Smooth muscle cell (in vitro differentiated cells): ENCODE data around the gene STAT1. TPM values are rescaled to one million over a fixed set of nuclear protein-coding genes. Genes with fewer than 3 reads are reported as not detected.

Experiments used
- DNase-seq: peaks from one replicate; lab custom pipeline; 2025; ENCODE audit not compliant: unreplicated experiment; lab: John Stamatoyannopoulos, UW
- H2AFZ ChIP-seq: fragments of 200-600 bp; sonication (generic); 2 replicates; pipeline ENCODE4 v1.6.0; 2016; ENCODE audit warnings: antibody characterized with exemption, low read depth, mild to moderate bottlenecking
- H3F3A ChIP-seq: fragments of 200-600 bp; sonication (generic); 2 replicates; pipeline ENCODE4 v1.6.0; 2017; ENCODE audit warnings: antibody characterized with exemption, low read depth
- H3K27ac ChIP-seq: fragments of 200-600 bp; sonication (generic); 2 replicates; pipeline ENCODE4 v1.5.1; 2016; ENCODE audit warnings: low read depth, mild to moderate bottlenecking
- H3K27me3 ChIP-seq: fragments of 200-600 bp; sonication (generic); 2 replicates; pipeline ENCODE4 v1.6.1; 2016; ENCODE audit warnings: low read depth, mild to moderate bottlenecking
- H3K36me3 ChIP-seq: fragments of 200-600 bp; sonication (generic); 2 replicates; pipeline ENCODE4 v1.5.1; 2016; ENCODE audit warnings: low read depth
- H3K4me1 ChIP-seq: fragments of 200-600 bp; sonication (generic); 2 replicates; pipeline ENCODE4 v1.5.1; 2016; ENCODE audit warnings: low read depth
- H3K4me2 ChIP-seq: fragments of 200-600 bp; sonication (generic); 2 replicates; pipeline ENCODE4 v1.6.0; 2016; ENCODE audit warnings: mild to moderate bottlenecking
- H3K4me3 ChIP-seq: fragments of 200-600 bp; sonication (generic); 2 replicates; pipeline ENCODE4 v1.5.1; 2016; ENCODE audit warnings: mild to moderate bottlenecking
- H3K79me2 ChIP-seq: fragments of 200-600 bp; sonication (generic); 2 replicates; pipeline ENCODE4 v1.6.0; 2016; ENCODE audit warnings: low read depth, mild to moderate bottlenecking
- H3K9ac ChIP-seq: fragments of 200-600 bp; sonication (generic); 2 replicates; pipeline ENCODE4 v1.6.0; 2016; ENCODE audit warnings: low read depth
- H3K9me3 ChIP-seq: fragments of 200-600 bp; sonication (generic); replicated peaks from 2 replicates; pipeline ENCODE4 v1.5.1; 2016; ENCODE audit warnings: low read depth
- H4K20me1 ChIP-seq: fragments of 200-600 bp; sonication (generic); 2 replicates; pipeline ENCODE4 v1.6.0; 2016; ENCODE audit warnings: low read depth
- CTCF ChIP-seq: fragments of 200-600 bp; sonication (generic); IDR thresholded peaks from 2 replicates; pipeline ENCODE4 v1.5.1; 2017; ENCODE audit warnings: borderline replicate concordance, mild to moderate bottlenecking, antibody characterized with exemption; ENCODE audit not compliant: insufficient read depth, poor library complexity, severe bottlenecking
- WGBS: methylation state at CpG from one replicate; pipeline ENCODE4 v1.1.7; 2016; ENCODE audit warnings: low lambda C conversion rate; 5-methylcytosine and 5-hydroxymethylcytosine counted together
- polyA plus RNA-seq: library from polyadenylated mRNA; unstranded; fragments of >200 nt; fragmentation: Nextera tagmentation; extraction: Ambion mirVana; gene quantifications from 2 replicates; pipeline ENCODE4 v1.2.1, GENCODE V29; 2016
- total RNA-seq: library from RNA; depleted of rRNA; stranded (reverse); fragments of >200 nt; gene quantifications from 2 replicates; pipeline ENCODE4 v1.2.3, GENCODE V29; 2014

STAT1 gene
- total and polyA plus RNA-seq, 2 experiments from 2014 or later: 30.5 to 66.5 TPM

GRCh38 chr2:191026377-191026776, 12.4 kb upstream of the STAT1 start:
- Histone ChIP-seq H3K4me2 (no peak overlapping the region), H3K9ac (no peak overlapping the region), H3K4me1 (no peaks in the 10 kb centered on the region), H3K4me3 (no peak overlapping the region), H4K20me1 (no peaks in the 10 kb centered on the region), H3K36me3 (no peaks in the 10 kb centered on the region), H3K9me3 (no peaks in the 10 kb centered on the region), H3K27me3 (no peaks in the 10 kb centered on the region), H2AFZ (no peak overlapping the region), H3K79me2 (no peaks in the 10 kb centered on the region), H3K27ac (no peak overlapping the region), H3F3A (no peaks in the 10 kb centered on the region)
- DNase-seq: no peak
- TF ChIP-seq CTCF: no peak
- WGBS: 26% methylated on average over 2 of the region's 2 CpGs

GRCh38 chr2:191025135-191025534, 11.2 kb upstream of the STAT1 start:
- no peak for DNase-seq
- H3K4me2 ChIP-seq: no peak overlapping the region
- no peaks in the 10 kb centered on the region for H3K79me2 ChIP-seq
- H3K4me3 ChIP-seq: no peak overlapping the region
- no peak for TF ChIP-seq CTCF
- H3K9ac ChIP-seq: no peak overlapping the region
- no peaks in the 10 kb centered on the region for H3K36me3 ChIP-seq
- H4K20me1 ChIP-seq: no peaks in the 10 kb centered on the region
- peaks cover 7% of the 10 kb centered on the region for H3K4me1 ChIP-seq
- no peaks in the 10 kb centered on the region for H3K27me3 ChIP-seq
- H3F3A ChIP-seq: no peaks in the 10 kb centered on the region
- H3K27ac ChIP-seq: no peak overlapping the region
- no peak overlapping the region for H2AFZ ChIP-seq
- H3K9me3 ChIP-seq: no peaks in the 10 kb centered on the region
- 88% methylated on average over 1 of the region's 1 CpG for WGBS

- Histone ChIP-seq H3F3A (no peaks in the 10 kb centered on the region), H3K27me3 (no peaks in the 10 kb centered on the region), H3K36me3 (no peaks in the 10 kb centered on the region), H3K9ac (no peak overlapping the region), H3K4me3 (no peak overlapping the region), H3K79me2 (no peaks in the 10 kb centered on the region), H3K4me1 (peaks cover 11% of the 10 kb centered on the region), H3K27ac (no peak overlapping the region), H4K20me1 (no peaks in the 10 kb centered on the region), H3K9me3 (no peaks in the 10 kb centered on the region), H3K4me2 (no peak overlapping the region), H2AFZ (no peak overlapping the region)
- no peak for DNase-seq
- no peak for TF ChIP-seq CTCF
- WGBS: 96% methylated on average over 7 of the region's 7 CpGs
Measured at GRCh38 chr2:191023235-191023679, 9.3 kb upstream of the STAT1 start.

- TF ChIP-seq CTCF: no peak
- no peaks in the 10 kb centered on the region for H3K9me3 ChIP-seq
- peak overlapping the region; percentile 68 for H2AFZ ChIP-seq
- H3K4me3 ChIP-seq: peak overlapping the region; percentile 65
- peaks cover 11% of the 10 kb centered on the region for H3K4me1 ChIP-seq
- H4K20me1 ChIP-seq: no peaks in the 10 kb centered on the region
- H3K36me3 ChIP-seq: no peaks in the 10 kb centered on the region
- H3K27ac ChIP-seq: peak overlapping the region; percentile 98
- H3K9ac ChIP-seq: peak overlapping the region; percentile 95
- peak overlapping the region; percentile 94 for H3K4me2 ChIP-seq
- no peak for DNase-seq
- H3K27me3 ChIP-seq: no peaks in the 10 kb centered on the region
- 31% methylated on average over 14 of the region's 14 CpGs for WGBS
- H3K79me2 ChIP-seq: no peaks in the 10 kb centered on the region
- no peaks in the 10 kb centered on the region for H3F3A ChIP-seq
Measured at GRCh38 chr2:191020742-191021381, 6.9 kb upstream of the STAT1 start.
